ENCODE measurements around the gene LRTM2. TPM values are rescaled to one million over a fixed set of nuclear protein-coding genes. Genes with fewer than 3 reads are reported as not detected.

The LRTM2 gene
- total RNA-seq, 1 experiment from 2014 or later: not detected

GRCh38 chr12:1787714-1788113 lies 32.7 kb upstream of the LRTM2 start:
- intact Hi-C loops (cut with micrococcal nuclease; ENCODE audit: unreplicated experiment): no loop called here
- CTCF ChIA-PET: no interaction called here
- no TSS peak for BruUV-seq (replicated peaks)

GRCh38 chr12:1790444-1790843 lies 29.9 kb upstream of the LRTM2 start:
- Histone ChIP-seq H3K9me3 (ENCODE audit: control insufficient read depth, insufficient read depth, low read depth, low read length) (no peaks in the 10 kb centered on the region), H3K4me1 (ENCODE audit: control insufficient read depth, insufficient read depth, low read length) (no peaks in the 10 kb centered on the region), H3K27ac (ENCODE audit: low read length) (no peak overlapping the region), H3K4me3 (ENCODE audit: low read depth in 2 of 2, low read length in 2 of 2) (no peak overlapping the region), H3K27me3 (ENCODE audit: control insufficient read depth, insufficient read depth, low read length) (no peaks in the 10 kb centered on the region), H3K36me3 (ENCODE audit: control insufficient read depth, insufficient read depth, low read length) (peaks cover 2% of the 10 kb centered on the region; the same call in 1 of the 2 replicates)
- in situ Hi-C loops (cut with HindIII; ENCODE audit: low pct_unique_long_range_greater_than_20kb, low sequenced_read_pairs) (no loop called here), intact Hi-C loops (cut with micrococcal nuclease; ENCODE audit: unreplicated experiment) (no loop called here)
- ChIA-PET POLR2A (no interaction called here), CTCF (interaction anchor here (1.0 to 1.9 kb wide), 4 partner anchors 11 to 155 kb away, joined by 3 to 30 read pairs (median 6); no protein-coding TSS in a partner anchor)
- no peak for TF ChIP-seq TCF7L2 (IDR thresholded peaks at IDR 0.05; ENCODE audit: low read depth, low read length)
- BruUV-seq (replicated peaks): no TSS peak
- ATAC-seq: peak; percentile 32; the same call in 1 of the 2 replicates
- DNase-seq (ENCODE audit: low read depth, low spot score): no peak

More at GRCh38 chr12:1787714-1788113, 32.7 kb upstream of the LRTM2 start:
- Histone ChIP-seq H3K27ac (ENCODE audit: low read length) (no peak overlapping the region), H3K27me3 (ENCODE audit: control insufficient read depth, insufficient read depth, low read length) (no peaks in the 10 kb centered on the region), H3K36me3 (ENCODE audit: control insufficient read depth, insufficient read depth, low read length) (peaks cover 5% of the 10 kb centered on the region; the same call in 1 of the 2 replicates), H3K9me3 (ENCODE audit: control insufficient read depth, insufficient read depth, low read depth, low read length) (no peaks in the 10 kb centered on the region), H3K4me1 (ENCODE audit: control insufficient read depth, insufficient read depth, low read length) (no peaks in the 10 kb centered on the region), H3K4me3 (ENCODE audit: low read depth in 2 of 2, low read length in 2 of 2) (no peak overlapping the region)
- TF ChIP-seq SIN3A (IDR thresholded peaks at IDR 0.05; ENCODE audit: borderline replicate concordance, insufficient read depth, low read depth, low read length): no peak
- TF ChIP-seq REST (IDR thresholded peaks at IDR 0.05; ENCODE audit: insufficient read depth in 1 of 2, low read depth in 2 of 2, low read length in 1 of 2): 0 out of 4 replicates have a peak, but pooled peaks of 1 of the 2 experiments have one; percentile 20
- no peak for TF ChIP-seq CTCF (IDR thresholded peaks at IDR 0.05)
- in situ Hi-C loops (cut with HindIII; ENCODE audit: low pct_unique_long_range_greater_than_20kb, low sequenced_read_pairs): no loop called here
- DNase-seq (ENCODE audit: low read depth, low spot score): no peak
- POLR2A ChIA-PET: no interaction called here
- ATAC-seq: no peak

GRCh38 chr12:1791104-1791841 lies 29.1 kb upstream of the LRTM2 start:
- ATAC-seq (no peak; the same call in 1 of the 2 replicates), DNase-seq (ENCODE audit: low read depth, low spot score) (no peak)
- no TSS peak for BruUV-seq (replicated peaks)
- Histone ChIP-seq H3K9me3 (ENCODE audit: control insufficient read depth, insufficient read depth, low read depth, low read length) (no peaks in the 10 kb centered on the region), H3K27ac (ENCODE audit: low read length) (no peak overlapping the region), H3K4me1 (ENCODE audit: control insufficient read depth, insufficient read depth, low read length) (no peaks in the 10 kb centered on the region), H3K27me3 (ENCODE audit: control insufficient read depth, insufficient read depth, low read length) (no peaks in the 10 kb centered on the region), H3K4me3 (ENCODE audit: low read depth in 2 of 2, low read length in 2 of 2) (no peak overlapping the region), H3K36me3 (ENCODE audit: control insufficient read depth, insufficient read depth, low read length) (no peaks in the 10 kb centered on the region; the same call in 1 of the 2 replicates)
- POLR2A ChIA-PET: interaction anchor here (0.6 kb wide), 1 partner anchor 198 kb away, joined by 3 read pairs; no protein-coding TSS in a partner anchor
- in situ Hi-C loops (cut with HindIII; ENCODE audit: low pct_unique_long_range_greater_than_20kb, low sequenced_read_pairs): no loop called here
- CTCF ChIA-PET: interaction anchor here (0.6 to 1.9 kb wide), 7 partner anchors 10 to 677 kb away, joined by 3 to 30 read pairs (median 4); no protein-coding TSS in a partner anchor
- TF ChIP-seq CTCF (IDR thresholded peaks at IDR 0.05) (peak; percentile 79), TCF7L2 (IDR thresholded peaks at IDR 0.05; ENCODE audit: low read depth, low read length) (no peak)
- intact Hi-C loops (cut with micrococcal nuclease; ENCODE audit: unreplicated experiment): loop anchor here (1.0 kb wide), 1 partner anchor 138 kb away; no protein-coding TSS in a partner anchor
